ENCODE data around the gene PACRG.

Gene PACRG

DNA sequence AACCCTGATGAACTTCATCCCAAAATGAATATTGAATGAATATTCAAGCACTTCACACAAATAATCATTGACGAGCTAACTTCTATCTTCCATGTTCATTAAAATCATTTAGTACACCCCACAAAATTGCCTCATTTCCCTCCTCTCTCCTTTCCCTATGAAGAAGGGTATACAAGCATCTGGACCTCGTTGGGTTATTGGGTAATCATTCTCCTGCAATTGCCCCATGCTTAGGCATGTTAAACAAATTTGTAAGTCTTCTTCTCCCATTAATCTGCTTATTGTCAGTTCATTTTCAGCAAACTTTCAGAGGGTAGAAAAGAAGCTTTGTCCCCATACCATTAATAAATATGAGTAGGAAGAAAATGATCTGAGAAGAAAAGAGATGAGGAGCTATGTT, 27.8 kb upstream of the PACRG start:
- no peak for DNase-seq (ENCODE audit: low spot score in 2 of 2)
- ATAC-seq (ENCODE audit: low read depth) = no peak
- Mint-ChIP-seq H3K27ac (no peak overlapping the region), H3K36me3 (no peaks in the 10 kb centered on the region), H3K4me1 (peaks cover 3% of the 10 kb centered on the region), H3K9me3 (no peaks in the 10 kb centered on the region), H3K4me3 (no peak overlapping the region), H3K27me3 (no peaks in the 10 kb centered on the region)

DNA sequence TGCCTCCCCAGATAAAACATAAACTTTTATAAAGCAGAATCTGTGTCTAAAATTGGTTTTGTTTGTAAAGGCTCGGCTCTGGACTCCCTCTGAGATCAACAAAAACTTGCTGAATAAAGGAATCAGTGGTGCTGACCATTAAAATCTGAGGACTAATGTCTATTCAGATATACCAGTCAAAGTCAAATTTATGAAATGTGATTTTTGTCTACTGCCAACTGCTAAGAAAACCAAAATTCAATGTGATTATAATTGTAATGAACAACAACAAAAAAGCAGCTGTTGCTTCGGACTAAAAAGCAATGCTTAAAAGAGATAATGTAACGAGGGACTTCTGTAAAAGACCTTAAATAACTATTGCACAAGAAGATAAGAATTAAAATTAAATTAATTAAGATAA, 26.8 kb upstream of the PACRG start:
- H3K27ac Mint-ChIP-seq = no peak overlapping the region
- H3K9me3 Mint-ChIP-seq = no peaks in the 10 kb centered on the region
- no peak overlapping the region for H3K4me3 Mint-ChIP-seq
- peaks cover 3% of the 10 kb centered on the region for H3K36me3 Mint-ChIP-seq
- DNase-seq (ENCODE audit: low spot score in 2 of 2) (no peak), ATAC-seq (ENCODE audit: low read depth) (no peak)
- no peaks in the 10 kb centered on the region for H3K27me3 Mint-ChIP-seq
- peaks cover 3% of the 10 kb centered on the region for H3K4me1 Mint-ChIP-seq

DNA sequence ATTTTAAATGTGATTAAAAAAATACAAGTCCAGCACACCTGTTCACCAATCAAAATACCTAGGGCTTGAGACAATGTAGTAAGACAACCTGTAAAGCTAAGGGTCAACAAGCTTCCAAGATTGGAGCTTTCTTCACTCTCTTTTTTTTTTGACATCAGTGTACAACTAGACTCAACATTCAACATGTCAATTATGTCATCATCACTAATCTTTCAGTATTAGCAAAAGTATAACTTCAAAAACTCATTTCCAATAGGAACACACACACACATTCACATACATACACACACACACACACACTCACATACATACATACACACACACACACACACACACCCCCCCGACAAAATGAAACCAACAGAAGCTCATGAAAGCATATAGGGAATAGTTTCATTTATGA, 26.2 kb upstream of the PACRG start:
- Mint-ChIP-seq H3K4me1 (peaks cover 3% of the 10 kb centered on the region), H3K27me3 (no peaks in the 10 kb centered on the region), H3K9me3 (no peaks in the 10 kb centered on the region), H3K27ac (no peak overlapping the region), H3K36me3 (peaks cover 3% of the 10 kb centered on the region), H3K4me3 (no peak overlapping the region)
- DNase-seq (ENCODE audit: low spot score in 2 of 2) (no peak), ATAC-seq (ENCODE audit: low read depth) (no peak)

DNA sequence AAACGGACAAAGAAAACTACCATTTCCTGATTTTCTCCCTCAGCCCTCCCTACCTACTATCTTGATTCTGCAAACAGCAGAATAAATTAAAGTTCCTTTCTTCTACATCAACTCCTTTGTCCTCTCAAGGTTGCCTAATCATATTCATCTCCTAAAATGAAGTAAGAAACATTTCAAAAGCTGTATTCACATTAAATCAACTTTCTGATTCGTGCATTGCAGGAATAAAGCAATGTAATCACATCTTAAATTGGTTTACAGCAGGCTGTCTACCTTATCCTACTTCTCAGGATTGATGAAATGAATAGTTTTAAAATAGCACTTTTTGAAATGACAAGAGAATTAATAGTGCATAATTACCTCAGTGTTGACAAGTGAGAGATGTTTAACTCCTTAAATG, 25.3 kb upstream of the PACRG start:
- Mint-ChIP-seq H3K27ac (no peak overlapping the region), H3K36me3 (peaks cover 3% of the 10 kb centered on the region), H3K4me1 (peaks cover 3% of the 10 kb centered on the region), H3K27me3 (no peaks in the 10 kb centered on the region), H3K4me3 (no peak overlapping the region), H3K9me3 (no peaks in the 10 kb centered on the region)
- no peak for ATAC-seq (ENCODE audit: low read depth)
- no peak for DNase-seq (ENCODE audit: low spot score in 2 of 2)

DNA sequence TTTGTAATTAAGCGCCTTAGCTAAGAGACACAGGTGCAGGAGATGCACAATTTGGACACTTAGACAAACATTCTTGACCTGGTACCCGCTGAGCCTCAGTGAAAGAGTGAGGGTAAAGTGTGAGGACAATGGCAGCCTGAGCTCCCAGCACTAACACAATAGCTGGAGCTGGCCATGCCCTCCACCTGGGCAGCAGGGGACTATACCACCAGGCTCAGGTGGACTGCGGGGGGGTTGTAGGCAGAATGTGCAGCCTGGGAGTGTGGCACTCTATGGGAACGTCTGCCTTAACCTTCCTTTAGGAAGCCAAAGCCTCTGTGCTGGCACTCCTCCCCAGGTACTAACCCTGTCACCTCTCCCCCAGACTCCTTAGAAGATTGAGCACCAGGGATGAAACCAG, 23.8 kb upstream of the PACRG start:
- Mint-ChIP-seq H3K4me3 (no peak overlapping the region), H3K4me1 (peaks cover 3% of the 10 kb centered on the region), H3K9me3 (no peaks in the 10 kb centered on the region), H3K36me3 (peaks cover 5% of the 10 kb centered on the region), H3K27ac (no peak overlapping the region), H3K27me3 (no peaks in the 10 kb centered on the region)
- DNase-seq (ENCODE audit: low spot score in 2 of 2) = no peak
- ATAC-seq (ENCODE audit: low read depth) = no peak

DNA sequence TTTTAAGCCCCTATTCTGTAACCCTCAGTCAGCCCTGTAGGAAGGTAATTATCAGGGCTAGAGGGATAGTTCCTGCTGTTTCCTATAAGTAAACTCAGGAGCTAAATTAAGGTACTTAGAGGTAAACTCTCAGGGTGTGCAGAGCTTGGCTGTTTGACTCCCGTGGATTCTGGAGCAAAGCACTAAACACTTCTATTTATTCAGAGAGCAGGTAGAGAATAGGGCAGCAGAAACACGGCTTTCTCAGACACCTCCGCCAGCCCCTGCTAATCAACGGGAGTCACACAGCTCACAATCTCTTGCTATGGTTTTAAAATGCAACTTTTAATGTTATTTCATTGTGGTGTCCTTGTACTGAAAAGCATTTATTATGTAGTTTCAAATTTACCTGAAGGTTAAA, 22.0 kb upstream of the PACRG start:
- Mint-ChIP-seq H3K4me3 (no peak overlapping the region), H3K36me3 (peaks cover 5% of the 10 kb centered on the region), H3K27me3 (no peaks in the 10 kb centered on the region), H3K9me3 (no peaks in the 10 kb centered on the region), H3K4me1 (peaks cover 3% of the 10 kb centered on the region), H3K27ac (no peak overlapping the region)
- no peak for DNase-seq (ENCODE audit: low spot score in 2 of 2)
- ATAC-seq (ENCODE audit: low read depth) = no peak

DNA sequence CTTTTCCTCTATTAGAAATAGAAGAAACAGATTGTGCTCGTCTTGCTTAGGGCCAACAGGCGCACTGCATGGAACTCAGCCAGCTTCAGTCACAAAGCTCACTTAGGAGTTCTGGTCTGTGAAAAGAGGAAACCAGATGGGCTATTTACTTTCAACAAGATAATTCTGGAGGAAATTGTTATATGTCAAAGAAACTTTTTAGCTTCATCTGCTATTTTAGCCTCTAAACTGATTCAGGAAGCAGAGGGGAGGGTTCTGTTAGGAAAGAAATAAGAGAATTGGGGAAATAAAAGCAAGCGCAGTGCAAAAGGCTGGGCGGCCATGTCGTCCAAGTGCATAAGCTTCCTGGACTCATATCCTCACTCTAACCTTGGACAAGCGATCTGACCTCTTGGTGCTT, 21.5 kb upstream of the PACRG start:
- Mint-ChIP-seq H3K36me3 (peaks cover 5% of the 10 kb centered on the region), H3K9me3 (no peaks in the 10 kb centered on the region), H3K4me3 (no peak overlapping the region), H3K27ac (peak overlapping the region; percentile 5), H3K4me1 (peaks cover 3% of the 10 kb centered on the region), H3K27me3 (no peaks in the 10 kb centered on the region)
- ATAC-seq (ENCODE audit: low read depth) (no peak), DNase-seq (ENCODE audit: low spot score in 2 of 2) (no peak)

DNA sequence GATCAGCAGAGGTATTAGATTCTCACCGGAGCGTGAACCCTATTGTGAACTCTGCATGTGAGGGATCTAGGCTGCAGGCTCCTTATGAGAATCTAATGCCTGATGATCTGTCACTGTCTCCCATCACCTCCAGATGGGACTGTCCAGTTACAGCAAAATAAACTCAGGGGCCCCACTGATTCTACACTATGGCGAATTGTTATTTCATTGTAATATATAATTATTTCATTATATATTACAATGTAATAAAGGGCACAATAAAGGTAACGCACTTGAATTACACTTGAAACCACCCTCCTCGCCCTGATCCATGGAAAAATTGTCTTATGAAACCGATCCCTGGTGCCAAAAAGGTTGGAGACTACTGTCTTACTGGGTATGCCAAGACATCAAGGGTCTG, 18.8 kb upstream of the PACRG start:
- Mint-ChIP-seq H3K4me3 (no peak overlapping the region), H3K36me3 (peaks cover 5% of the 10 kb centered on the region), H3K27me3 (no peaks in the 10 kb centered on the region), H3K9me3 (no peaks in the 10 kb centered on the region), H3K4me1 (no peaks in the 10 kb centered on the region), H3K27ac (no peak overlapping the region)
- no peak for DNase-seq (ENCODE audit: low spot score in 2 of 2)
- no peak for ATAC-seq (ENCODE audit: low read depth)

DNA sequence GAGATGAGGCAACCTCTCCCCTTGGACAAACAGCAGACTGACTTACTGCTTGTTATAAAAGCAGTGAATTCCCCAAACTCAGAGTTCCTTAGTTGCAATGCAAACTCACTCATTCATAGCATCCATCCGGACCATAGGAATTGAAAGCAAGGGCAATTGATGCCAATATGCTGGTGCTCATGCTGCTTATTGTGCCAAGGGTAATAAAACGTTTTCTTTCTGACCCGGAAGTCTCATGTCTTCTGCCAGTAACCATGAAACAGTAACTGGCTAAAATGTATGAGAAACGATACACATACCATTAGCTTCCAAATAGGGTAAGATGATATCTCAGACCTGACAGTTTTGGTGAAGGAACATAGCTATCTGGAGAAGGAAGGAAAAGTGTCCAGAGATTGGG, 18.3 kb upstream of the PACRG start:
- DNase-seq (ENCODE audit: low spot score in 2 of 2) (no peak), ATAC-seq (ENCODE audit: low read depth) (no peak)
- no peaks in the 10 kb centered on the region for H3K4me1 Mint-ChIP-seq
- H3K27ac Mint-ChIP-seq = no peak overlapping the region
- H3K9me3 Mint-ChIP-seq = no peaks in the 10 kb centered on the region
- no peaks in the 10 kb centered on the region for H3K27me3 Mint-ChIP-seq
- H3K4me3 Mint-ChIP-seq = no peak overlapping the region
- peaks cover 5% of the 10 kb centered on the region for H3K36me3 Mint-ChIP-seq

DNA sequence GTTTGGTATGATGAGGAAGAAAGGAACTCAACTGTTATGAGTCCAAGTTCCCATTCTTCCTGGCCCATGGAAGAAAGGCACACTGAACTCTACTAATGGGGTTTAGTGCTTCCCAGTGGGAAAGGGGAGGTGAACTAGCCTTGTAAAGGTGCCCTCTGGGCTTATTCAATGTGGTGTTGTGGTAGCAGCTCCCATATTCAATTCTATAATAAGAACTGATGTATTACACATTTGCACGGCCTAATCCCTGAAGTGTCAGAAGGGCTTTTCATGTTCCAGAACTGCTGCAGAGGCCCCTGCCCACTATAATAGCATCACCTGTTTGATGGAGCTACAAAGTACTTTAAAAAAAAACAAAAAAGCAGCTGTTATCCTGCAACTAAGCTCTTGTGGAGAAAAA, 17.4 kb upstream of the PACRG start:
- Mint-ChIP-seq H3K36me3 (peaks cover 1% of the 10 kb centered on the region), H3K9me3 (no peaks in the 10 kb centered on the region), H3K4me1 (no peaks in the 10 kb centered on the region), H3K27me3 (no peaks in the 10 kb centered on the region), H3K27ac (no peak overlapping the region), H3K4me3 (no peak overlapping the region)
- ATAC-seq (ENCODE audit: low read depth) (no peak), DNase-seq (ENCODE audit: low spot score in 2 of 2) (no peak)

DNA sequence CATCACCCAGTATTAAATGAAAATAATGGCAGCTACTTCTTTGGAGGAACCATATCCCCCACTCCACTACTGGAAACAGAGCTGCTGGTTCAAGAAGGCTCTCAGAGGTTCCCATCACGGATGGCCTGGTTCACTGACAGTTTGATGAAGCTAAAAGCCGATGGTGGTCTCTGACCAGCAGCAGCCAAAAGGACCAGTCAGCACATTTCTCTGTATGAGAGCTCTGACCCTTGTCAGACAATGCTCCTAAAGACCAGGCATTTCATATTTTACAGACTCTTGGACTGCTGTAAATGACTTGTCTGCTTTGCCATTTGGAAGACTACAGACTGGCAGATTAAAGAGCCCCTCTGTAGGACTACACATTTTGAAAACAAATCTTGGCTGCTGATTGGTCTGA, 16.8 kb upstream of the PACRG start:
- Mint-ChIP-seq H3K4me3 (no peak overlapping the region), H3K27me3 (no peaks in the 10 kb centered on the region), H3K4me1 (no peaks in the 10 kb centered on the region), H3K9me3 (no peaks in the 10 kb centered on the region), H3K36me3 (peaks cover 1% of the 10 kb centered on the region), H3K27ac (no peak overlapping the region)
- ATAC-seq (ENCODE audit: low read depth) (no peak), DNase-seq (ENCODE audit: low spot score in 2 of 2) (no peak)

DNA sequence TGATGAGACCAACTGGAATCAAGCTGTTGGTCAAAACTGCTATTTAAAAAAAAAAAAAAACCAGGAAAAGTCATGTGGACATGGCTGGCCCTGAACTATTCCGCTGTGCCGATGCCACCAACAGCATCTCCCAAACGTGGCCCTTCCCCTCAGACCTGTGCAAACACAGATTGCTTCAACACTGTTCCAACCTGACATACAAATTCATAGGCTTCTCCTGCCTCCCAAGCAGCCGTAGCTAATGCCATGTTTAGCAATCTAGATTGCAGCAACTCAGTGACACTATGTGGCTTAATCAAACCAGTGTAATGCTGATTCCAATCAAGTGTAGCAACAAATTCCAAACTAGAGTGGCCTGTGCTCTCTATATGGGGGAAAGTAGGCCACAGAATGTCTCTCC, 16.4 kb upstream of the PACRG start:
- Mint-ChIP-seq H3K9me3 (no peaks in the 10 kb centered on the region), H3K4me1 (no peaks in the 10 kb centered on the region), H3K4me3 (no peak overlapping the region), H3K27me3 (no peaks in the 10 kb centered on the region), H3K36me3 (peaks cover 1% of the 10 kb centered on the region), H3K27ac (no peak overlapping the region)
- DNase-seq (ENCODE audit: low spot score in 2 of 2) = no peak
- no peak for ATAC-seq (ENCODE audit: low read depth)

DNA sequence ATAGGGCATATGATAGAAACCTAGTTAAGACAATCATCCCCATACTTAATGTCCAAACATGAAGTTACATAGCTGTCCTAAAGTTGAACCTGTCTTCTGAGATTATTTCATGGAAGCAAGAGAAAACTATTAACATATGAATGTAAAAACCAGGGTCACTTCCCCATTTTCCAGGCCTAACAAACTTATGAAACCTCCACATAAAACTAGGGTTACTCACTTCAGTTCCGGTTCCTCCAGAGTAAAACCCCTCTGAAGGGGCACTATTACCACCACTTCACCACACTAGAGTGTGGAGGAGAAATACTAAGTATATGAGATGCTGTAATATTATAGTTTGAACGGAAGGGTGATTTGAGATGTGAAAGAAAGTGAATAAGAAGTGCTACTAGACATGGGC, 15.1 kb upstream of the PACRG start:
- H3K36me3 Mint-ChIP-seq = peaks cover 5% of the 10 kb centered on the region
- H3K27ac Mint-ChIP-seq = no peak overlapping the region
- no peaks in the 10 kb centered on the region for H3K4me1 Mint-ChIP-seq
- no peaks in the 10 kb centered on the region for H3K27me3 Mint-ChIP-seq
- ATAC-seq (ENCODE audit: low read depth) (no peak), DNase-seq (ENCODE audit: low spot score in 2 of 2) (no peak)
- H3K9me3 Mint-ChIP-seq = peaks cover 1% of the 10 kb centered on the region
- H3K4me3 Mint-ChIP-seq = no peak overlapping the region

DNA sequence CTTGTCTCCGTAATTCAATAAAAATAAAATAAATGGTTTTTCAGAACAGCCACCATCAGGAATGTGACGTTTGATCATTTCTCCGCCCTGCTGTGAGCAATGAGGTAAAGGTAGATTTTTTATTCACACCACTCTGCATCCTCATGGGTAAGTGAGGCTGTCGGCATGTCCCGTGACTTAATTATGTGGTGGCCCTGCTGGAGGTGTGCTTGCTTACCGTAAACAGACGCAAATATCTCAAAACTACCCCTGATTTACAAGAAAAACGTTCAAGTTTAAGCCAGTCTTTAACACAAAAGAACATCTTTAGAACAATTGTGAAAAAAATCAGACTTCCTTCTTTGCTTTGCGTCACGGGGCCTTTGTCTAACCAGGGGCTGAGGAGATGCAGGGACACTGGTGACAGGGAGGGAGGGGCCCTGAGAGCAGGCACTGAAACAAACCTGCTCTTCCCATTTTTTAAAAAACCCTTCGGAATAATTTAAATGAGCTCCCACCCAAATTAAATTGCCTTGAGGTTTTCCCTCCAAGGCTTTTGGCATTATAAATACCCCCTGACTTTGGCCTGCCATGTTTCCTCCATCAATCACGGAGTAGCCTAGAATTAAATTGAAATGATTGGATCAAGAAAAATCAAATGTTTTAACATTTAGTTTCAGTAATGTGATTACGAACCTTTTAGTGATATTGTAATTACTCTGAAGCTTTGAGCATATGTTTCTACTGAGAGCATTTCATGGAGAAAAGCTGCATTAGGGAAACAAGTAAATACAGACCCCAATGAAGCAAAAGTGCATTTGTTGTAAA, 13.6 kb upstream of the PACRG start:
- DNase-seq (ENCODE audit: low spot score in 2 of 2) = no peak

DNA sequence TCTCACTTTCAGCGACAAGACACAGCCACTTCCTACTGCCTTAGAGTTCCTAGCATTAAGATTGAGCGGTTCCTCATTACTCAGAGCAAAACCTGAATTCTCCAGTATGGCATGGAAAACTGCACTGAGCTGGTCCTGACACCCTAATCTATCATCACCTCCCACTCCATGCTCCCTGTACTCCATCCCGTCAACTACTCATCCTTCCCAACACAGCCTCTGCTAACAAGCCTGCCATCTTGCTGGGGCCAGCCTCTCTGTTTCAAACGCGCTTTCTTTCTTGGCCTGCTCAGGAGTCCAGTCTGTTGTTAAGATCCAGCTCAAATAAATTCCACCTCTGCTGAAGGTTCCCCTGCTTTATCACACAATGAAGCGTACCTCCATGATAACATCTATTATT, 12.2 kb upstream of the PACRG start:
- H3K27me3 Mint-ChIP-seq = no peaks in the 10 kb centered on the region
- no peak overlapping the region for H3K27ac Mint-ChIP-seq
- ATAC-seq (ENCODE audit: low read depth) = no peak
- peaks cover 7% of the 10 kb centered on the region for H3K9me3 Mint-ChIP-seq
- H3K36me3 Mint-ChIP-seq = peaks cover 5% of the 10 kb centered on the region
- no peak overlapping the region for H3K4me3 Mint-ChIP-seq
- DNase-seq (ENCODE audit: low spot score in 2 of 2) = no peak
- peaks cover 3% of the 10 kb centered on the region for H3K4me1 Mint-ChIP-seq

More for the DNA sequence above, 13.6 kb upstream of the PACRG start:
- Mint-ChIP-seq H3K36me3 (peaks cover 5% of the 10 kb centered on the region), H3K27ac (no peak overlapping the region), H3K9me3 (peaks cover 7% of the 10 kb centered on the region), H3K4me1 (peaks cover 3% of the 10 kb centered on the region), H3K4me3 (no peak overlapping the region), H3K27me3 (no peaks in the 10 kb centered on the region)
- ATAC-seq (ENCODE audit: low read depth) = no peak

Measured in memory B cell (primary cell).